HepG2 (cell line): ENCODE measurements around the gene ZNF749. TPM values are rescaled to one million over a fixed set of nuclear protein-coding genes. Genes with fewer than 3 reads are reported as not detected.

Experiments used
- ATF6 ChIP-seq: sonication (generic); formaldehyde crosslinking; conservative IDR thresholded peaks from 2 replicates; pipeline ENCODE4 v1.4.0; 2020; ENCODE audit warnings: missing genetic modification reagents
- DNMT1 ChIP-seq: sonication (generic); formaldehyde crosslinking; IDR thresholded peaks from 2 replicates; pipeline ENCODE4 v1.5.1; 2020; ENCODE audit warnings: mild to moderate bottlenecking, missing genetic modification reagents
- ISX ChIP-seq: sonication (generic); formaldehyde crosslinking; conservative IDR thresholded peaks from 2 replicates; pipeline ENCODE4 v1.5.0; 2020; ENCODE audit warnings: missing genetic modification reagents
- KDM4B ChIP-seq: sonication (generic); formaldehyde crosslinking; IDR thresholded peaks from 2 replicates; pipeline ENCODE4 v1.4.0; 2020; ENCODE audit warnings: missing genetic modification reagents
- MEIS1 ChIP-seq: sonication (generic); formaldehyde crosslinking; IDR thresholded peaks from 2 replicates; pipeline ENCODE4 v1.9.0; 2021; ENCODE audit warnings: mild to moderate bottlenecking, missing genetic modification reagents, moderate library complexity, borderline replicate concordance
- SMAD1 ChIP-seq: sonication (generic); formaldehyde crosslinking; IDR thresholded peaks from 2 replicates; pipeline ENCODE4 v1.4.0; 2020; ENCODE audit warnings: missing genetic modification reagents, low read depth, mild to moderate bottlenecking, borderline replicate concordance
- SMAD9 ChIP-seq: sonication (generic); formaldehyde crosslinking; IDR thresholded peaks from 2 replicates; pipeline ENCODE4 v1.5.1; 2020; ENCODE audit warnings: mild to moderate bottlenecking, missing genetic modification reagents
- XBP1 ChIP-seq: sonication (generic); formaldehyde crosslinking; IDR thresholded peaks from 2 replicates; pipeline ENCODE4 v1.5.0; 2020; ENCODE audit warnings: missing genetic modification reagents
- ZBTB33 ChIP-seq: sonication (generic); formaldehyde crosslinking; IDR thresholded peaks from 2 replicates; pipeline ENCODE4 v1.4.0; 2020; ENCODE audit warnings: missing genetic modification reagents
- ZFP37 ChIP-seq: sonication (generic); formaldehyde crosslinking; IDR thresholded peaks from 2 replicates; pipeline ENCODE4 v1.4.0; 2020; ENCODE audit warnings: missing genetic modification reagents, borderline replicate concordance
- ZNF253 ChIP-seq: sonication (generic); formaldehyde crosslinking; IDR thresholded peaks from 2 replicates; pipeline ENCODE4 v1.8.0; 2022; ENCODE audit warnings: mild to moderate bottlenecking, missing genetic modification reagents, borderline replicate concordance
- ZNF337 ChIP-seq: sonication (generic); formaldehyde crosslinking; IDR thresholded peaks from 2 replicates; pipeline ENCODE4 v1.5.1; 2020; ENCODE audit warnings: missing genetic modification reagents, low read depth, mild to moderate bottlenecking, borderline replicate concordance
- ZNF775 ChIP-seq: sonication (generic); formaldehyde crosslinking; IDR thresholded peaks from 2 replicates; pipeline ENCODE4 v1.4.0; 2020; ENCODE audit warnings: missing genetic modification reagents, mild to moderate bottlenecking, moderate library complexity, borderline replicate concordance
- ZNF776 ChIP-seq: sonication (generic); formaldehyde crosslinking; IDR thresholded peaks from 2 replicates; pipeline ENCODE4 v1.4.0; 2020; ENCODE audit warnings: mild to moderate bottlenecking, missing genetic modification reagents
- ZSCAN31 ChIP-seq: sonication (generic); formaldehyde crosslinking; IDR thresholded peaks from 2 replicates; pipeline ENCODE4 v1.5.0; 2020; ENCODE audit warnings: low read depth, mild to moderate bottlenecking, missing genetic modification reagents
- polyA plus RNA-seq, 8 experiments: library from polyadenylated mRNA; depleted of rRNA in 3 of 8; stranded (reverse) in 7 of 8; unstranded in 1 of 8; fragments of >200 nt; fragmentation: Illumina TruSeq in 4 of 8; extraction: Trizol in 4 of 8; gene quantifications; 2 replicates each; pipeline versions ENCODE4 v1.2.1 to v1.2.3, GENCODE V29; 2011 to 2016; ENCODE audit warnings: low read depth in 4 of 8, missing spikeins in 1 of 8, mixed read lengths in 1 of 8; ENCODE audit not compliant: insufficient read depth in 1 of 8
- total RNA-seq, 5 experiments: library from RNA; depleted of rRNA; stranded (reverse); fragments of >200 nt; fragmentation: Illumina TruSeq; extraction: Trizol; gene quantifications; 2 replicates each; pipeline ENCODE4 v1.2.3, GENCODE V29; 2016; ENCODE audit warnings: low read depth in 1 of 5
- TF ChIP-seq, protein P1 (sequence below): sonication (generic); formaldehyde crosslinking; IDR thresholded peaks from 2 replicates; pipeline ENCODE4 v1.5.0; 2020; ENCODE audit warnings: mild to moderate bottlenecking, missing genetic modification reagents, borderline replicate concordance
- TF ChIP-seq, protein P2 (sequence below): IDR thresholded peaks from 2 replicates; pipeline ENCODE4 v1.6.1; 2012; ENCODE audit warnings: inconsistent platforms
- TF ChIP-seq, protein P3 (sequence below): sonication (generic); formaldehyde crosslinking; conservative IDR thresholded peaks from 2 replicates; pipeline ENCODE4 v1.8.0; 2022; ENCODE audit warnings: low read depth, missing genetic modification reagents

Gene ZNF749
- total and polyA plus RNA-seq, 2 of the 13 experiments (the other 11 are each of a cell fraction or from before 2014, with no cell fraction given): 18.9 to 21.0 TPM

- TF ChIP-seq DNMT1 (no peak), ZSCAN31 (CRISPR knock-in tag) (0 out of 2 replicates have a peak, but pooled peaks have one; percentile 42), ZFP37 (no peak), MEIS1 (CRISPR knock-in tag) (0 out of 2 replicates have a peak, but pooled peaks have one; percentile 6), SMAD9 (no peak), ZNF775 (CRISPR knock-in tag) (no peak), ZNF253 (no peak), ZNF337 (CRISPR knock-in tag) (no peak), XBP1 (CRISPR knock-in tag) (no peak), ATF6 (CRISPR knock-in tag) (no peak; the same call in 1 of the 2 replicates), ZBTB33 (CRISPR knock-in tag) (0 out of 2 replicates have a peak, but pooled peaks have one; percentile 35), KDM4B (CRISPR knock-in tag) (no peak), SMAD1 (CRISPR knock-in tag) (peak; percentile 59; the same call in 1 of the 2 replicates), ISX (no peak), ZNF776 (CRISPR knock-in tag) (no peak)
- TF ChIP-seq, protein P1, sequence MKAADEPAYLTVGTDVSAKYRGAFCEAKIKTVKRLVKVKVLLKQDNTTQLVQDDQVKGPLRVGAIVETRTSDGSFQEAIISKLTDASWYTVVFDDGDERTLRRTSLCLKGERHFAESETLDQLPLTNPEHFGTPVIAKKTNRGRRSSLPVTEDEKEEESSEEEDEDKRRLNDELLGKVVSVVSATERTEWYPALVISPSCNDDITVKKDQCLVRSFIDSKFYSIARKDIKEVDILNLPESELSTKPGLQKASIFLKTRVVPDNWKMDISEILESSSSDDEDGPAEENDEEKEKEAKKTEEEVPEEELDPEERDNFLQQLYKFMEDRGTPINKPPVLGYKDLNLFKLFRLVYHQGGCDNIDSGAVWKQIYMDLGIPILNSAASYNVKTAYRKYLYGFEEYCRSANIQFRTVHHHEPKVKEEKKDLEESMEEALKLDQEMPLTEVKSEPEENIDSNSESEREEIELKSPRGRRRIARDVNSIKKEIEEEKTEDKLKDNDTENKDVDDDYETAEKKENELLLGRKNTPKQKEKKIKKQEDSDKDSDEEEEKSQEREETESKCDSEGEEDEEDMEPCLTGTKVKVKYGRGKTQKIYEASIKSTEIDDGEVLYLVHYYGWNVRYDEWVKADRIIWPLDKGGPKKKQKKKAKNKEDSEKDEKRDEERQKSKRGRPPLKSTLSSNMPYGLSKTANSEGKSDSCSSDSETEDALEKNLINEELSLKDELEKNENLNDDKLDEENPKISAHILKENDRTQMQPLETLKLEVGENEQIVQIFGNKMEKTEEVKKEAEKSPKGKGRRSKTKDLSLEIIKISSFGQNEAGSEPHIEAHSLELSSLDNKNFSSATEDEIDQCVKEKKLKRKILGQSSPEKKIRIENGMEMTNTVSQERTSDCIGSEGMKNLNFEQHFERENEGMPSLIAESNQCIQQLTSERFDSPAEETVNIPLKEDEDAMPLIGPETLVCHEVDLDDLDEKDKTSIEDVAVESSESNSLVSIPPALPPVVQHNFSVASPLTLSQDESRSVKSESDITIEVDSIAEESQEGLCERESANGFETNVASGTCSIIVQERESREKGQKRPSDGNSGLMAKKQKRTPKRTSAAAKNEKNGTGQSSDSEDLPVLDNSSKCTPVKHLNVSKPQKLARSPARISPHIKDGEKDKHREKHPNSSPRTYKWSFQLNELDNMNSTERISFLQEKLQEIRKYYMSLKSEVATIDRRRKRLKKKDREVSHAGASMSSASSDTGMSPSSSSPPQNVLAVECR: peak; percentile 94
- TF ChIP-seq, protein P2, sequence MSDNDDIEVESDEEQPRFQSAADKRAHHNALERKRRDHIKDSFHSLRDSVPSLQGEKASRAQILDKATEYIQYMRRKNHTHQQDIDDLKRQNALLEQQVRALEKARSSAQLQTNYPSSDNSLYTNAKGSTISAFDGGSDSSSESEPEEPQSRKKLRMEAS: peak; percentile 17; the same call in 1 of the 2 replicates
- TF ChIP-seq, protein P3, sequence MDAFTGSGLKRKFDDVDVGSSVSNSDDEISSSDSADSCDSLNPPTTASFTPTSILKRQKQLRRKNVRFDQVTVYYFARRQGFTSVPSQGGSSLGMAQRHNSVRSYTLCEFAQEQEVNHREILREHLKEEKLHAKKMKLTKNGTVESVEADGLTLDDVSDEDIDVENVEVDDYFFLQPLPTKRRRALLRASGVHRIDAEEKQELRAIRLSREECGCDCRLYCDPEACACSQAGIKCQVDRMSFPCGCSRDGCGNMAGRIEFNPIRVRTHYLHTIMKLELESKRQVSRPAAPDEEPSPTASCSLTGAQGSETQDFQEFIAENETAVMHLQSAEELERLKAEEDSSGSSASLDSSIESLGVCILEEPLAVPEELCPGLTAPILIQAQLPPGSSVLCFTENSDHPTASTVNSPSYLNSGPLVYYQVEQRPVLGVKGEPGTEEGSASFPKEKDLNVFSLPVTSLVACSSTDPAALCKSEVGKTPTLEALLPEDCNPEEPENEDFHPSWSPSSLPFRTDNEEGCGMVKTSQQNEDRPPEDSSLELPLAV (CRISPR knock-in tag): no peak
Observed at GRCh38 chr19:57389730-57390598, 45.2 kb upstream of the ZNF749 start, which contains the start of gene ZNF548 (continued).
